HEK293 (cell line): ENCODE results near the gene TRAPPC12.

Experiments used
- FEZF1 ChIP-seq: fragments of 450-650 bp; formaldehyde crosslinking; IDR thresholded peaks from 2 replicates; pipeline ENCODE4 v1.5.1; 2016; ENCODE audit warnings: missing biosample characterization, missing genetic modification characterization
- YY2 ChIP-seq: fragments of 450-650 bp; formaldehyde crosslinking; IDR thresholded peaks from 2 replicates; pipeline ENCODE4 v1.5.1; 2016; ENCODE audit warnings: missing biosample characterization, missing genetic modification characterization
- ZBTB1 ChIP-seq: fragments of 450-650 bp; formaldehyde crosslinking; IDR thresholded peaks from 2 replicates; pipeline ENCODE4 v1.5.1; 2016; ENCODE audit warnings: missing biosample characterization, missing genetic modification characterization
- ZNF16 ChIP-seq: fragments of 450-650 bp; formaldehyde crosslinking; IDR thresholded peaks from 2 replicates; pipeline ENCODE4 v1.5.1; 2016; ENCODE audit warnings: low read depth, missing biosample characterization, missing genetic modification characterization
- TF ChIP-seq, protein P1 (sequence below): fragments of 450-650 bp; formaldehyde crosslinking; IDR thresholded peaks from 2 replicates; pipeline ENCODE4 v1.5.1; 2016; ENCODE audit warnings: missing biosample characterization, missing genetic modification characterization

DNA sequence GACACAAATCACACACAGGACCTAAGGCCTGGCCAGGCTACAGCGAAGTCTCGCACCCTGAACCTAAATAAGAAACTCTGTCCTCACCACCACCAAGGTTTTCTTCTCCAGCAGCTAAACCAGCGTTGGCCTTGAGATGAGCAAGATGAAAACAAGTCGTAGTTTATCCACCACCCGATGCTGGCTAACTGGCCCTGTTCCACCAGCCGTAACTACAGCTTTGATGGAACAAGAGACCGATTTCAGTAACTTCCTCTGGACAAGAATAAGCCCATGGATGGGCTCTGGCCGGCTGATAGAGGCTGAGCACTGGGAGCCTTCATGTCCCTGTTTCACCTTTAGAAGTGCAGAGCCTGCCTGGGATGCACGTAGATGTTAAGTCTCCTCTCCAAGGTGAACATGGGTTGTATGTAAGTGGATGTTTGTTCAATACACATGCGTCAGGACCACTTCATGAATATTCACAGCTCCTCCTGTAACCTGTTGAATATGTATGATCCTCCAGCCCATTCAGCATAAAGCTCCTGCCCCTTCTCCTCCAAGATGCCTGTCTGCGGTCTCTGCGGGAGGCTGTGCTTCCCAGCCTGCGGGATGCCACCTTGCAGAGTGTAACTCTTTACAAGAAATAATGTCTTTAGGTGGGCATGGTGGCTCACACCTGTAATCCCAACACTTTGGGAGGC is 115.6 kb downstream of the TRAPPC12 start:
- TF ChIP-seq, protein P1, sequence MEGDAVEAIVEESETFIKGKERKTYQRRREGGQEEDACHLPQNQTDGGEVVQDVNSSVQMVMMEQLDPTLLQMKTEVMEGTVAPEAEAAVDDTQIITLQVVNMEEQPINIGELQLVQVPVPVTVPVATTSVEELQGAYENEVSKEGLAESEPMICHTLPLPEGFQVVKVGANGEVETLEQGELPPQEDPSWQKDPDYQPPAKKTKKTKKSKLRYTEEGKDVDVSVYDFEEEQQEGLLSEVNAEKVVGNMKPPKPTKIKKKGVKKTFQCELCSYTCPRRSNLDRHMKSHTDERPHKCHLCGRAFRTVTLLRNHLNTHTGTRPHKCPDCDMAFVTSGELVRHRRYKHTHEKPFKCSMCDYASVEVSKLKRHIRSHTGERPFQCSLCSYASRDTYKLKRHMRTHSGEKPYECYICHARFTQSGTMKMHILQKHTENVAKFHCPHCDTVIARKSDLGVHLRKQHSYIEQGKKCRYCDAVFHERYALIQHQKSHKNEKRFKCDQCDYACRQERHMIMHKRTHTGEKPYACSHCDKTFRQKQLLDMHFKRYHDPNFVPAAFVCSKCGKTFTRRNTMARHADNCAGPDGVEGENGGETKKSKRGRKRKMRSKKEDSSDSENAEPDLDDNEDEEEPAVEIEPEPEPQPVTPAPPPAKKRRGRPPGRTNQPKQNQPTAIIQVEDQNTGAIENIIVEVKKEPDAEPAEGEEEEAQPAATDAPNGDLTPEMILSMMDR (tag by site-specific recombination): no peak
- TF ChIP-seq FEZF1 (tag by site-specific recombination): no peak
- no peak for TF ChIP-seq ZBTB1 (tag by site-specific recombination)
- TF ChIP-seq YY2: no peak
- TF ChIP-seq ZNF16 (tag by site-specific recombination): no peak
